ENCODE results near the gene ATP1A4.
"Not testable (repeated sequence)": the region's sequence is repeated elsewhere in the genome, so short reads cannot be mapped to it uniquely, and the experiment has no call there.

Gene ATP1A4

DNA sequence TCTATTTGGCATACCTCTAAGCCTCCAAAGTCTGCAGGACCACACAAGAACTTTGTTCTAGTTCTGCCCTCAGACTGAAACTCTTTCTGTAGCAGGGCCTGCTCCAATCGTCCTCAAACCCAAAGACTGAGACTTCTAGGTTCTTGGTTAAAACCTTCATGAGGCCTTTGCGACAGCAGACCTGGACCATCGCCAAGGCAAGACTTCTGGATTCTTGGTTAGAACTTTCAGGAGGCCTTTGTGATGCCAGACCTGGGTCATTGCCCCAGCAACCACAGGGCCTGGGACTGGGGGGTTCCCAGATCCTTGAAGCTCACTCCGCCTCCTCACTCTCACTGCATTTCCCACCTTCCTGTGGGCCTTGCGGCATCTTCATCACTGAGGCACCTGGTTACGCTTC lies at the start of gene ATP1A4:
ATP1A4 (plus strand) TSS at position 301 of the 400 bp plus-strand sequence. CDS start 438 bp downstream, outside the sequence.
- DNase-seq: no peak

DNA sequence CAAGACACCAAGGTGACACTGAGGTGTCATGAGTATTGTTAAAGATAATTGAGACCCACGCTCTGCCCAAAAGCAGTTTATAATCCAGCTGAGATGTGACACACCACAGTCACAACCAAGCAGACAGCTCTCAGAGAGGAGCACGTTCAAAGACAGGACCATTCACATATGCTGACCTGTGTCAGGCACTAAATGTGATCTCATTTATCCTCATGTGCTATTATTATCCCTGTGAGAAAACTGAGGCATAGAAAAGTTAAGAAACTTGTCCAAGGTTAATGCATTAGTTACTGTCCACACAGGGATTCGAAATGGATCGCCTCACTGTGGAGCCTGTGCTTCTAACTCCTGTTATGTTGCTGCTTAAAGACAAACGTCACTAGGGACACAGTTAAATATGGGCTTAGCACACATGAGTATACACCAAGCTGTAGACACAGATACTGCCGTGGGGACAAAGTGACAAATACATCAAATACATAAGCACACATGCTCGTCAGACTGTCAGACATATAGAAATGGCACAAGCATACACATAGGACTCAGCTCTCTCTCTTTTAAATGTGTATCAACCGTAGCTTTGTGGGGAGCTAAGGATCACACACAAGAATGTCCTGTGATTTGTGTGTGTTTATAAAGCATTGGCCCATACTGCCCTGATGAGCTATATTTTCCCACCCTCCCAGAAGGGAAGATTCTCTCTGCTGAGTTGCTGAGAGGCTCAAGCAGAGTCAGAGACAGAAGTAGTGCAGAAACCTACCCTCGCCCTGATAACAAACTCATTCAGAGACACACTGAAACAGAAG lies 49.5 kb upstream of the ATP1A4 start:
- DNase-seq: peak; percentile 39

DNA sequence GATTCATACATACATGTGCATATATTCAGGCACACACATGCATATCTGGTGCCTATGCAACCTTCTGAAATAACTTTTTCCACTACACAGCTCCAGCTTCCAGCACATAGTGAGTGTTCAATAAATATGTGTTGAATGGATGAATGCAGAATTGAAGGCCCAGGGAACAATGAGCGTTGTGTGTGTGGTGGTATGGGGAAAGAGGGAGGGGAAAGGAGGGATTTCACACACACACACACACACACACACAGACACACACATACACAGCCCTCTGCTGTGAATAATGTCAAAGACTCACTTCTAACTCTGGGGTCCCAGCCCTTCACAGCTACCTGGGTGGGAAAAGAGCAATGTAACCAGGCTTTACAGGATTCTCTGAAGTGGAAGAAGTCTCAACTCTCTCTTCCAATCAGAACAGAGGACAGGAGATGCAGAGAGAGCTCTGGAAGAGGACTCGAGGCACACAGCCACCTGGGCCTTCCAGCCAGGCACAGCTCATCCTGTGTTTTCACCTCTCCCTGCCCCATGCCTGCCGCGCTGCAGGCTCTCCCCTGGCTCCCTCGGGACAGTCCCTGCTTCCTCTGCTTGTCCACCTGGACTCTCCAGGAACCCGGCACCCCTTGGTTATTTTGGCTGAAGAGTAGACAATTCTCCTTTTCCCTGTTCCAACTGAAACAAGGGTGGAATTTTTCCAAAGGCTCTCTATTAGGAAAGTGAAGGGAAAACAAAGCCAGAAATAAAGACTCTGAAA lies 47.6 kb upstream of the ATP1A4 start:
- peak; percentile 23 for DNase-seq

GRCh38 chr1:160104486-160104885 lies 46.9 kb upstream of the ATP1A4 start:
- no peak for DNase-seq

DNA sequence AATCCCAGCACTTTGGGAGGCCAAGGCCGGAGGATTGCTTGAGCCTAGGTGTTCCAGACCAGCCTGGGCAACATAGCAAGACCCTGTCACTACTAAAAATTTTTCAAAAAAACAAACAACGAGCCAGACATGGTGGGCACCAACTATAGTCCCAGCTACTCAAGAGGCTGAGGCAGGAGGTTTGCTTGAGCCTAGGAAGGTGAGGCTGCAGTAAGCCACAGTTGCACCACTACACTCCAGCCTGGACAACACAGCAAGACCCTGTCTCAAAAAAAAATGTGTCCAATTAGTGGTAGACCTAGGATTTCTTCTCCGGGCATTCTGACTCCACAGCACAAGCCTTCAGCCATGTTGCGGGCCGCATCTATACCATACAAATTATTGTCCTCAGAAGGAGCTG lies 46.2 kb upstream of the ATP1A4 start:
- DNase-seq: no peak

DNA sequence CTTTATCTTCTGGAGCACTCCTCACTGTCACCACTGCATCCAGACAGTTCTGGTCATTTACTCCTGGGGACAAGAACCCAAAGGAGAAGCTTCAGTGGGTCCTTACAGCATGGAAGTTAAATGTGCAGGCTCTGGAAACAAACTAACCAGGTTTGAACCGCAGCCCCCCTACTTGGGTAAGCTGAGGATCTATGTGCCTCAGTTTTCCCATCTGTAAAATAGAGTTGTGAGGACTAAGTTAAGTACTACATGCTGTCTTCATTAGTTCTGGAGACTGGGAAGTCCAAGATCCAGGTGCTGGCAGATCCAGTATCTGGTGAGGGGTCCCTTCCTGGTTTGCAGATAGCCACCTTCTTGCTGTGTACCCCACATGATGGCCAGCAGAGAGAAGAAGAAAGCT lies 43.9 kb upstream of the ATP1A4 start:
- no peak for DNase-seq

GRCh38 chr1:160108888-160109662 lies 42.3 kb upstream of the ATP1A4 start:
- DNase-seq: peak; percentile 42

DNA sequence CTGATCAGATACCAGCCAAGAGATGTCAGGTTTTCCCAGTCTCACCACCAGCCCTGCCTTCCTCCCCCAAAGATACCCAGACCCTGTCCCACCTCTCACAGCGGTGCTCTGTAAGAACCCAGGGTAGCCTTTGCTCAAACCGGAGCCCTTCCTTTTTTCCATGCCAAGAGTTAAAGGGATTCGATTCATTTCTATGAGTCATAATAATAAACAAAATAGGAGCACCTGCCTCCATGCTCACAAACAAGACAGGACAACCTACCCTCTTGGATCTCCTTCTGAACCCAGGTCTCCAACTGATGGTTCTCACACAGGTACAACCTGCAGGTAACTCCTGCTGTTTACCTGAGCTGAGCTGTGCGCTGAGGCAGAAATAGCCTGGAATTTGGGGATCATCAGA lies 41.7 kb upstream of the ATP1A4 start:
- no peak for DNase-seq

DNA sequence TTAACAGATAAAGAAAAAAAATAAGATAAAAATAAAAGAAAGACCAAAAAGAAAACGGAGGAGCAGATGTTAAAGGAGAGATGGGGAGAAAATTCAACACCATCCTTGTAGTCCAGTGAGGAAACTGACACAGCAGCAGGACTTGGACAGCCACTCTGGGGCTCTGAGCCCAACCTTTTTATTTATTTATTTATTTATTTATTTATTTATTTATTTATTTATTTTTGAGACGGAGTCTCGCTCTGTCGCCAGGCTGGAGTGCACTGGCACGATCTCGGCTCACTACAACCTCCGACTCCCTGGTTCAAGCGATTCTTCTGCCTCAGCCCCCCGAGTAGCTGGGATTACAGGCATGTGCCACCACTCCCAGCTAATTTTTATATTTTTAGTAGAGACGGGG lies 39.9 kb upstream of the ATP1A4 start:
- not testable (repeated sequence) for DNase-seq

GRCh38 chr1:160112357-160112756 lies 39.0 kb upstream of the ATP1A4 start:
- peak; percentile 57 for DNase-seq

GRCh38 chr1:160113407-160113806 lies 38.0 kb upstream of the ATP1A4 start:
- no peak for DNase-seq

- peak; percentile 18 for DNase-seq
These were observed 37.3 kb upstream of the ATP1A4 start for GRCh38 chr1:160114085-160114484.

- DNase-seq: peak; percentile 44
These were observed 35.7 kb upstream of the ATP1A4 start, which contains the start of gene ATP1A2 for GRCh38 chr1:160115545-160116282. Gene ATP1A2, plus strand, starts transcription at chr1:160115759. Its CDS starts 103 bp downstream, at chr1:160115862.

GRCh38 chr1:160116283-160117147 lies 34.9 kb upstream of the ATP1A4 start:
- DNase-seq: peak; percentile 65

- peak; percentile 21 for DNase-seq
These were observed 34.1 kb upstream of the ATP1A4 start for GRCh38 chr1:160117300-160117699.

GRCh38 chr1:160117709-160118183 lies 33.7 kb upstream of the ATP1A4 start:
- DNase-seq: peak; percentile 42

DNA sequence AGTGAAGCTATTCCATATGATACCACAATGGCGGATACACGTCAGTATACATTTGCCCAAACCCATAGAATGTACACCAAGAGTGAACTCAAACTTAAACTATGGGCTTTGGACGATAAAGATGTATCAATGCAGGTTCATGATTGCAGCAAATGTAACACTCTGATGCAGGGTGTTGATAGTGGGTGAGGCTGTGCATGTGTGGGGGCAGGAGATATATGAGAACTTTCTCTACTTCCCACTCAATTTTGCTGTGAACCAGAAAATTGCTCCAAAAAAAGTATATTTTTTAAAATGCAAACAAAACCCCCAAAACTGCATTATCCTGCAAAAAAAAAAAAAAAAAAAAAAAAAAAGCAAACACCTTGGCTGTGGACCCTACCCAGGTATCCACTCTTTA lies 32.5 kb upstream of the ATP1A4 start:
- DNase-seq: no peak

- DNase-seq: no peak
These were observed 30.6 kb upstream of the ATP1A4 start for GRCh38 chr1:160120797-160121196.

DNA sequence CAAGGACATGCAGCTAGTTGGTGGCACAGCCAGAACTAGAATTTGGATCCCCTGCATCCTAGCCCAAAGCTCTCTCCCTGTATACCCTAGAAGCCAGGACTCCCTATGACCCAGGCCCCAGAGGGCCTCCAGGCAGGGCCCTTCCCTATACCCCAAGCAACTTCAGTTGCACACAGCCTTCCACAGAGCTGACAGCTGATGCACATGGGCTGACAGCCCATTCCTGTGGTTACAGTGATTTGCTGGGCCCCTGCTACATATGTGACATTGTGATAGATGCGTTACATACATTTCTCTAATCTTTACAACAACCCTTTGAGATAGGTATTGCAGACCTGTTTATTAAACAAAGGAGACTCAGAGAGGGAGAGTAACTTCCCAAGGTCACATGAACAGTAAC lies 30.0 kb upstream of the ATP1A4 start:
- DNase-seq: no peak

DNA sequence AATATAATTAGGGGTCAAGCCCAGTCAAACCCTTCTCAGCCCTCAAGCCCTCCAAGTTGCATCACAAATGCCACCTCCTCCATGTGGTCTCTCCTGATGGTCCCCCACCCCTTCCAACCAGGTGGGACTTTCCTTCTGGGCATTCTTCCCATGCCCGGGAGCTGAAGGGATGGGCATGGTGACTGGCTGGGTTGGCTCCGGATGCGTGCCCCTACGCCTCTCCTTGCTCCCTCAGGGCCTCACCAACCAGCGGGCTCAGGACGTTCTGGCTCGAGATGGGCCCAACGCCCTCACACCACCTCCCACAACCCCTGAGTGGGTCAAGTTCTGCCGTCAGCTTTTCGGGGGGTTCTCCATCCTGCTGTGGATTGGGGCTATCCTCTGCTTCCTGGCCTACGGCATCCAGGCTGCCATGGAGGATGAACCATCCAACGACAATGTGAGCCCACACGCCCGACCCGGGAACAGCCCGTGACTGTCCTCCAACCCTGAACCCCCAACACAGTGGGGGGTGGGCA lies 28.4 kb upstream of the ATP1A4 start:
- no peak for DNase-seq

DNA sequence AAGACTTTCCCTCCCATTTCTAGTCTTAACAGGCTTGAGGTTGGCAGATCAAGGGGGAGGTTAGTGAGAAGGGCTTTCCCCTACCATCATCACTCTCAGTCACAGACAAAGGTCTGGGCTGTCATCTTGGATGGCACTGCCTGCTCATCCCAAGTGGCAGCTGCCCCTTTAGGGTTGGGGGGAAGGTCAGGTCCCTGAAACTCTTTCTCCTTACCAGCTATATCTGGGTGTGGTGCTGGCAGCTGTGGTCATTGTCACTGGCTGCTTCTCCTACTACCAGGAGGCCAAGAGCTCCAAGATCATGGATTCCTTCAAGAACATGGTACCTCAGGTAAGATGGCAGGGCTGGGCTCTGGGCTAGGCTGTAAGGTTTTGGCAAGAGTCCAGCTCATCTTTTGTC lies 27.7 kb upstream of the ATP1A4 start:
- no peak for DNase-seq

Measured in retina (tissue), 1 donor.